HG03378 (cell line): ENCODE data around the gene TOR1AIP2.
"Not testable (repeated sequence)": the region's sequence is repeated elsewhere in the genome, so short reads cannot be mapped to it uniquely, and the experiment has no call there.

Experiments
- ATAC-seq: cut with Tn5 transposase; IDR thresholded peaks from one replicate; pipeline ENCODE4 v1.9.1; 2021; ENCODE audit warnings: mild to moderate bottlenecking, moderate library complexity; ENCODE audit not compliant: unreplicated experiment

Gene TOR1AIP2

GRCh38 chr1:179876300-179876715 lies 1.3 kb downstream of the TOR1AIP2 start:
- no peak for ATAC-seq

GRCh38 chr1:179875596-179876299 lies 1.9 kb downstream of the TOR1AIP2 start:
- ATAC-seq, result no peak

- no peak for ATAC-seq
Observed at GRCh38 chr1:179873438-179873851, 4.2 kb downstream of the TOR1AIP2 start.

- ATAC-seq, result no peak
Observed at GRCh38 chr1:179872558-179872957, 5.0 kb downstream of the TOR1AIP2 start.

GRCh38 chr1:179871940-179872339 lies 5.7 kb downstream of the TOR1AIP2 start:
- no peak for ATAC-seq

GRCh38 chr1:179870870-179871269 lies 6.7 kb downstream of the TOR1AIP2 start:
- ATAC-seq, result no peak

- no peak for ATAC-seq
Observed at GRCh38 chr1:179867493-179868330, 9.9 kb downstream of the TOR1AIP2 start.

GRCh38 chr1:179866616-179867015 lies 11.0 kb downstream of the TOR1AIP2 start:
- ATAC-seq, result no peak

- ATAC-seq, result no peak
Observed at GRCh38 chr1:179865377-179865776, 12.2 kb downstream of the TOR1AIP2 start.

- no peak for ATAC-seq
Observed at GRCh38 chr1:179860652-179861051, 17.0 kb downstream of the TOR1AIP2 start.

GRCh38 chr1:179857009-179857408 lies 20.6 kb downstream of the TOR1AIP2 start:
- no peak for ATAC-seq

GRCh38 chr1:179856296-179856695 lies 21.3 kb downstream of the TOR1AIP2 start:
- no peak for ATAC-seq

- ATAC-seq, result not testable (repeated sequence)
Observed at GRCh38 chr1:179855831-179856230, 21.8 kb downstream of the TOR1AIP2 start.

GRCh38 chr1:179853102-179853501 lies 24.5 kb downstream of the TOR1AIP2 start:
- no peak for ATAC-seq

GRCh38 chr1:179848233-179848632 lies 29.4 kb downstream of the TOR1AIP2 start:
- ATAC-seq, result no peak

GRCh38 chr1:179840107-179840506 lies 37.5 kb downstream of the TOR1AIP2 start:
- ATAC-seq, result no peak

GRCh38 chr1:179836686-179837445 lies 40.7 kb downstream of the TOR1AIP2 start:
- ATAC-seq, result not testable (repeated sequence)

GRCh38 chr1:179831852-179832699 lies 45.5 kb downstream of the TOR1AIP2 start:
- ATAC-seq, result no peak

GRCh38 chr1:179831225-179831624 lies 46.4 kb downstream of the TOR1AIP2 start:
- ATAC-seq, result no peak

- no peak for ATAC-seq
Observed at GRCh38 chr1:179828554-179829110, 49.0 kb downstream of the TOR1AIP2 start.
